Hematopoietic multipotent progenitor cell treated with erythropoietin and hydrocortisone succinate and interleukin-3 and kit ligand, for 8 days (in vitro differentiated cells): ENCODE results near the gene DVL3.

Experiments
- DNase-seq: peaks from one replicate; pipeline ENCODE4 v3.0.0-alpha.2; 2015

The DVL3 gene

DNA sequence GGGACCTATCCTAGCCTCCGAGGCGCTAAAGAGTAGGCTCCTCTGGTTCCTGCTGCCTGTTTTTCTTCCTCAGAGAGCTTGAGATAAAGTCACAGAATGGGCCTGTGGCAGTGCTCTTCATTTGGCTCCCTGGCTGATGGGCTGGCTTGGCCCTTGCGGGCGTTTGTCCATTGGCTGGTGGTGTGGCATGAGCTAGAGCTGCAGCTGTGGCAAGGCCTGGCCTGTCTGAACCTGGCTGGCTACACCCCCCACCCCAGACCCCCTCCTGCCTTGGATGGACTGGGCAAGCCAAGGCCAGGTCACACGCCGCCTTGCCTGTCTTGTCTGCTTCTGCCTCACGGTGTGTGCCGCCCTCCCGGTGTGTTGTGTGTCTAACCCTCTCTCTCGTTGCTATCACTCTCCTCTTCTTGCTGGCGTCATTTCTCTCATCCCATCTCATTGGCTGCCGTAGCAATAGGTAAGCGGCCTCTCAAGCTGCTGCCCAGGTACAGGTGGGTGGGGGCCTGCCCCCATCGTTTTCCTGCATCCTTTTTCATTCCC, 22.7 kb downstream of the DVL3 start:
- no peak for DNase-seq

DNA sequence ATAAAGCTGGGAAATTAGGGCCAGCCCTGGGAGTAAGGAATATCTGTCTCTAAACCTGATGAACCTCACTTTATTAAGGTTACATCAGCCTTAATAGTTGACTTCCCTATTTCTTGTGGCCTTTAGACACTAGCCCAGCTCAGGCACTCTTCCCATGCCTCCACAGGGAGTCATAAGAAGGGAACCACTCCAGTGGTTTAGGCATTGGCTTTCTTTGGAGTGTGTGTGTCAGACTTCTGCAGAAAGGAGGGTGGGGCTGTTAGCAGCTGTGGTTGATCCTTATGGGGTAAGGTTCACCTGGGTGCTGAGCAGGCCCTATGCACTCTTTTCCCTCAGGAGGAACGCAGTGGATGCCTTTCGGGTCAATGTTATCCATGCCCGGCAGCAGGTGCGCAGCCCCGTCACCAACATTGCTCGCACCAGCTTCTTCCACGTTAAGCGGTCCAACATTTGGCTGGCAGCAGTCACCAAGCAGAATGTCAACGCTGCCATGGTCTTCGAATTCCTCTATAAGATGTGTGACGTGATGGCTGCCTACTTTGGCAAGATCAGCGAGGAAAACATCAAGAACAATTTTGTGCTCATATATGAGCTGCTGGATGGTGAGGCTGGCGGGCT, 23.5 kb downstream of the DVL3 start:
- no peak for DNase-seq

DNA sequence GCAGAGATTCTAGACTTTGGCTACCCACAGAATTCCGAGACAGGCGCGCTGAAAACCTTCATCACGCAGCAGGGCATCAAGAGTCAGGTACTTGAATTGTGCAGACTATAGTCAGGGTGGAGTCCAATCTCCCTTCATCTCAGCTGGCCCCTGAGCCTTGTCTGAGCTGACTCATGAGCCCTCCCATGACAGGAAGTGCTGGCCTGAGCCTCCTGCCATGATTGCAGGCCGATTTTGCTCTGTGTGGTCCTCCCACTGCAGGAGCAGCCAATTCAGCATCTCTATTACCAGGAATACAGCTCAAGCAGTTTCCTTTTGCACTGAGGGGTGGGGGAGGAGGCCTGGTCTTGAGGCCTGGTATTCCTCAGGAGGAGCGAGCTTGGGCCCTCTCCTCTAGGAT, 25.0 kb downstream of the DVL3 start:
- peak; percentile 29 for DNase-seq

DNA sequence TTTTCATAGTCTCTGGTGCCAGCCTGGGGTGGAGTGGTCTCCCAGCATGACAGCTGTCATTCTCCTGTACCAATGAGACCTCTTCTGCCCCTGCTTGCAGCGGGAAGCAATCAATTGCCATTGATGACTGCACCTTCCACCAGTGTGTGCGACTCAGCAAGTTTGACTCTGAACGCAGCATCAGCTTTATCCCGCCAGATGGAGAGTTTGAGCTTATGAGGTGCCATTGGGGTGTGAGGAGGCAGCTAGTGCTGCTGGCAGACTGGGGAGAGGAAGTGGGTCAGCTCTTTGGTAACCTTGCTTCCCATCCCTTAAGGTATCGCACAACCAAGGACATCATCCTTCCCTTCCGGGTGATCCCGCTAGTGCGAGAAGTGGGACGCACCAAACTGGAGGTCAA, 26.4 kb downstream of the DVL3 start:
- no peak for DNase-seq

DNA sequence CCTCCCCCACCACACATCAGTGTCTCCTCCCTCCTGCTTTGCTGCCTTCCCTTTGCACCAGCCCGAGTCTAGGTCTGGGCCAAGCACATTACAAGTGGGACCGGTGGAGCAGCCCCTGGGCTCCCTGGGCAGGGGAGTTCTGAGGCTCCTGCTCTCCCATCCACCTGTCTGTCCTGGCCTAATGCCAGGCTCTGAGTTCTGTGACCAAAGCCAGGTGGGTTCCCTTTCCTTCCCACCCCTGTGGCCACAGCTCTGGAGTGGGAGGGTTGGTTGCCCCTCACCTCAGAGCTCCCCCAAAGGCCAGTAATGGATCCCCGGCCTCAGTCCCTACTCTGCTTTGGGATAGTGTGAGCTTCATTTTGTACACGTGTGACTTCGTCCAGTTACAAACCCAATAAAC, 28.5 kb downstream of the DVL3 start:
- DNase-seq, result no peak

DNA sequence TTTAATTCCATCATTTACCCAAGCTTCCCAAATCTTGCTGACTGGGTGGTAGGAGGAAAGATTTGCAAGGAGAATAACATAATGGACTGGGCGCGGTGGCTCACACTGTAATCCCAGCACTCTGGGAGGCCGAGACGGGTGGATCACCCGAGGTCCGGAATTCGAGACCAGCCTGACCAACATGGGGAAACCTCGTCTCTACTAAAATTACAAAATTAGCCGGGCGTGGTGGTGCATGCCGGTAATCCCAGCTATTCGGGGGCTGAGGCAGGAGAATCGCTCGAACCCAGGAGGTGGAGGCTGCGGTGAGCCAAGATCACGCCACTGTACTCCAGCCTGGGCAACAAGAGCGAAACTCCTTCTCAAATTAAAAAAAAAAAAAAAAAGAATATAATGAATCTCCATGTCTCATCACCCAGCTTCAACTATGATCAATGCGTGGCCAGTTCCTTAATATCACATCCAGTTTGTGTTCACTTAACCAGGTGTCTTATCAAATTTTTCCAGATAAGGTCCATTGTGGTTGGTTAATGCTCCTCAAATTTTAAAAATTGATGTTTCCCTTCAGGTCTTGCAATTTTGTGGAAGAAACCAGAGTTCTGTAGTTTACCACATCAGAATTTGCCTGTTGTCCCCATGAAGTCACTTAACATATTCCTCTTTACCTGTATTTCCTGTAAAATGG, 29.5 kb downstream of the DVL3 start:
- peak; percentile 73 for DNase-seq

DNA sequence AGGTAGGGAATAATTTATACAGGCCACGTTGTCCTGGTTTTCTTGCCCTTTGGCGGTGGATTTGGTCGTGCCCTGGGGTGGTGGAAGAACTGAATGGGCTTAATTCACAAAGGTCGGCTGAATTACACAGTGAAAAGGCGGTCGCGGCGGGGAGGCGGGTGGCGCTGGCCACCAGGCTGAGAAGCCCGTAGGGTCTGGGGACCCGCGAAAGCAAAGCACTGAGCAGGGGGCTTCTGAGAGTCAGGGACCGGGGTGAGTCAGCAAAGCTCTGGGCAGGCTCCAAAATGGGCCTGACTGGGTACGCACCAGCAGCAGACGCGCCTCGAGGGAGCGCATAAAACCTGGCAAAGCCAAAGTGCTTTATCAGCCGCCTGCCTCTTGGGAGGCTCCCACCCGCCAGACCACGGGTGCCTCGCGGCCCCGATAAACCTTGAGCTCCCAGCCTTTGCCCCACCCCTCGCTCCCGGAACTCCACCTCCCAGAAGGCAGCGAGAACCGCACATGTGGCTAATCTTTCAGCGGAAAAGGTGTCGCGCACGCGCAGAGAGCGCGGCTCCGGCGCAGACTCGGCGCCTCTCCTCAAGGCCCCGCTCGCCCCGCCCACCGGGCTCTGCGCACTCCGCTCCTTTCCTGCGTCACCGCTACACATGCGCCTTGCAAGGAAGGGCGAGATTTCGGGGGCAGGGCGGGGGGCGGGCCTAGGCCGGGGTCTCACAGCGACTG, 30.4 kb downstream of the DVL3 start:
- peak; percentile 99 for DNase-seq

DNA sequence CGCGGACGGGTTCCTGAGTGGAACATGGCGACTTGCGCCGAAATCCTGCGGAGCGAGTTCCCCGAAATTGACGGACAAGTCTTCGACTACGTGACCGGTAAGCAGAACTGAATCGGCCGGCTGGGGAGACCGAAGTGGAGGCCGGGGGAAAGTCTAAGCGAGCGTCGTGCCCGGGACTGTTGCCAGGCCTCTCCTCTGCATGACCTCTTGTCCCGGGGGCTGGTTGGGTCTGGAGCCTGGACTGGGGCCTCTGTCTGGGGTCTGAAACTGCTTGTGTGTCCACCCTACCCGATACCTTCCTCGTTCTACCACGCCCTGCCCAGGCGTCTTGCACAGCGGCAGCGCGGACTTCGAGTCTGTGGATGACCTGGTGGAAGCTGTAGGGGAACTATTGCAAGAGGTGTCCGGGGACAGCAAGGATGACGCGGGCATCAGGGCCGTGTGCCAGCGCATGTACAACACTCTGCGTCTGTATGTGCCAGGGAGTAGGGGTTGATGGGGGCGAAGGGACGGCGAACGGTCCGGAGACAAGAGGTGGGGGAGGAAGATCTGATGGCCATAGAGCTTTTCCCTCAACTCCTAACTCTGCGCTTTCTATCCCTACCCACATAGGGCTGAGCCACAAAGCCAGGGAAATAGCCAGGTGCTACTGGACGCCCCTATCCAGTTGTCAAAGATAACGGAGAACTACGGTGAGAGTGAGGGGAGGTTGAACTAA, 31.2 kb downstream of the DVL3 start, which contains the start of gene ABCF3:
Gene ABCF3 (plus strand): TSS at position 16 of the 718 bp plus-strand sequence. CDS start 9 bp downstream, at position 25.
- DNase-seq, result no peak

DNA sequence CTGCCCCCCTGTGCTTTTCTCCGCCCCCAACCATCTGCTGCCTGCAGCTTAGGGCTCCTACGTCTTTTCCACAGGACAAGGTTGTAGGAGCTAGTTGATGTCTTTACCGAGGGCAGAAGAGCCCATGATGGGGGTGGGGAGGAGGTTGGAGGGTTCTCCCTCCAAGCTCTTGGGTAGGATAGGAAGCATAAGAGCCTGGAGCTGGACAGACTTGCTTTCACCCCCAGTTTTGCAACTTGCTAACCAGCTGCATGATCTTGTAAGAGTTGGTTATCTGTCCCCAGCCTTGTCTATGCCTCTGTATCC, 31.7 kb downstream of the DVL3 start:
- peak; percentile 16 for DNase-seq

DNA sequence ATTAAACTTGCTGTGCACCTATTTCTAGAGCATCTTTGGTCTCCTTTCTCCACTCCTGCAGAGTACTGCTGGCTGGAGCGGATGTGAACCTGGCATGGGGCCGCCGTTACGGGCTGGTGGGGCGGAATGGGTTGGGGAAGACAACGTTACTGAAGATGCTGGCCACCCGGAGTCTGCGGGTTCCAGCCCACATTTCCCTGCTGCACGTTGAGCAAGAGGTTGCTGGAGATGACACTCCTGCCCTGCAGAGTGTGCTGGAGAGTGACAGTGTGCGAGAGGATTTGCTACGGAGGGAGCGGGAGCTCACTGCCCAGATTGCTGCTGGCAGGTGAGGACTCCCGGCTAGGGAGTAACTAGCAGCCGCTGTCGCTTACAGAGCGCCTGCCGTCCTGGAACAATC, 32.9 kb downstream of the DVL3 start:
- DNase-seq, result no peak

DNA sequence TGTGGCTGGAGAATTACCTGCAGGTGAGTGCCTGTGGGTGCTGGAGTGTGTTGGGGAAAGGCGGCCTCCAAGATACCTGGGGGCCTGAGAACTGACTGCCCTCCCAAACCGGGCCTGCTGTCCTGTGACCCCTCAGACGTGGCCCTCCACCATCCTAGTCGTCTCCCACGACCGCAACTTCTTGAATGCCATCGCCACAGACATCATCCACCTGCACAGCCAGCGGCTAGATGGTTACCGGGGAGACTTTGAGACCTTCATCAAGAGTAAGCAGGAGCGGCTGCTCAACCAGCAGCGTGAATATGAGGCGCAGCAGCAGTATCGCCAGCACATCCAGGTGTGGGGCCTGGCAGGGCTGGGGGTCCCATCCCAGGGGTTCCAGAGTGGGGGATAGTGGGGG, 34.2 kb downstream of the DVL3 start:
- no peak for DNase-seq

DNA sequence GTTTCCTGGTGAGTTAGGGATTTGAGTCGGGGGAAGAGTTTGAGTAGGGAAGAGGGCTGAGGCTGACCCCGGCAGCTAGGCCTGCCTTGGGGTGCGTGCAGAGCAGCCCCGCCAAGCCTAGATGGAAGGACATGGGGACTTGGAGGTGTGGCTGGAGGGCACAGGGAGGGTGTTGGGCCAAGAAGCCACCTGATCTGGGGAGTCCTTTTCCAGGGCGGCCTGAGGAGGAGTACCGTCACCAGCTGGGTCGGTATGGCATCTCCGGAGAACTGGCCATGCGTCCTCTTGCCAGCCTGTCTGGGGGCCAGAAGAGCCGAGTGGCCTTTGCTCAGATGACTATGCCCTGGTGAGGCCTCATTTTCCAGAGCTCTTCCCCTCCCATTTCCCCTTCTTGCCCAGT, 37.7 kb downstream of the DVL3 start:
- DNase-seq, result no peak

DNA sequence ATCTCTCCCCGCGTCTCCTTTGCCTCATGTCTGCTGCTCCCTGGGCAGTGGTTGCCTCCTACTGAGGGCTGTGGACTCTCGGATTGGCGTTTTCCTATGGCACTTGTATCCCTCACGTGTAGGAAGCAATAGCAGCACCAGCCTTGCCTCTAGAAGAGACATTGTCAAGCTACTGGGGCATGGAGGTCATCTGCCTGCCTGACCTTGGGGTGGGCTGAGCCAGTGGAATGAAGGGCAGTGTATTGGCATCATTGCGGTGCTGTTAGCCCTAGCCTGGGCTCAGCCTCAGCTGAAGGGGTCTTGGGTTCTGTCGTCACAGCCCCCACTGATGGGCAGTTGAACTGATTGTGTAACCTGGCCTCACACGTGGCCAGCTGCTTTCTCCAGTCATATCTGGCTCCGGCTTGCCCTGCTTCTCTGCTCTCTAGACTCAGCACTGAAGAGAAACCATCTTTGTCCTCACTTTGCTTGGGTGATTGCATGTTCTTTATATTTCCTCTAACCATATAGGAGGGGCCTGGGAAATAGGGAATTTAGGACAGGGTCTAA, 38.9 kb downstream of the DVL3 start:
- no peak for DNase-seq

DNA sequence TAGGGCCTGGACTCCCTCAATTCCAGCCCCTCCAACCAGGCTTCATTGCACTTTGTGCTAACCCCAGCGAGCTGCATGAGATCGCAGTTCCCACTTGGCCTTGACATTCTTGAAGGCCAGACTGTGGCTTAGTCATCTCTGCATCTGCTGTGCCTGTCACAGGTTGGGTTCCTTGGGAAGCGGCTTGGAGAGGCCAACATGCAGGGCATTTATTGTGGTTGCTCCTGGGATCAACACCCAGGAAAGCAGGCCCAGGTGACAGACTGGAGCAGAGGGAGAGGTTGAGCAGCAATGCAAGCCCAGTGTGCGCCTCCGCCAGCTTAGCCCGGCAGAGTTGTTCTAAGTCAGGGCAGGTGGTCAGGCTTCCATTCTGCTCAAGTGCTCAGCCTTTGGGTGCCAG, 41.4 kb downstream of the DVL3 start:
- no peak for DNase-seq

DNA sequence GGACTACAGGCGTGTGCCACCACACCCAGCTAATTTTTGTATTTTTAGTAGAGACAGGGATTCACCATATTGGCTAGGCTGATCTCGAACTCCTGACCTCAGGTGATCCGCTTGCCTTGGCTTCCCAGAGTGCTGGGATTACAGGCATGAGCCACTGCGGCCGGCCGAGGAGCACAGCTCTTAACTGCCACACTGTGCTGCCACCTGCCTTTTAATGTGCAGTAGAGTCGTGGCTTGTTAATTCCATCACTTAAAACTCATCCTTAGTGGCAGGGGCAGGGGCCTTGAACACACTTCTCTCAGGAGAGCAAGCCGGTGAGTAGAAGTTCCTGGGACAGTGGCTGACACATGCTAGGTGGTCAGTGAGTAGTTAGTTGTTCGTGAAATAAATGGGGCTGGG, 43.3 kb downstream of the DVL3 start:
- DNase-seq, result no peak

DNA sequence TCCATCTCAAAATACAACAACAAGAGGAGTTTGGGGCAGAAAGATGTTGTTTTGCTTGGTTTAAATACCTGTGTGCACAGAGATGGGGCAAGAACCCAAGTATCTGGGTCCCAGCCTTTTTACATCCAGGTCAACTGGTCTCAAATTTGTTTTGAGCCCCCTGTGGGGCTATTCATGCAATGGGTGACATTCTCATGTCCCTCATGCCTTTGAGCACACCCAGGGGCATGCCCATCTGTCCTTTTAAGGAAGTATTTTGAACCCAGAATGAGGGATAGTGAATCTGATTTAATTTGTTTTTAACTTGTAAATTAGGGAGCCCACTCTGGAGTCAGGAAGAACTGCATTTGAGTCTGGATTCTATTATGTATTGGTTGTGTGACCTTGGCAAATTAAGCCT, 45.6 kb downstream of the DVL3 start:
- DNase-seq, result no peak

DNA sequence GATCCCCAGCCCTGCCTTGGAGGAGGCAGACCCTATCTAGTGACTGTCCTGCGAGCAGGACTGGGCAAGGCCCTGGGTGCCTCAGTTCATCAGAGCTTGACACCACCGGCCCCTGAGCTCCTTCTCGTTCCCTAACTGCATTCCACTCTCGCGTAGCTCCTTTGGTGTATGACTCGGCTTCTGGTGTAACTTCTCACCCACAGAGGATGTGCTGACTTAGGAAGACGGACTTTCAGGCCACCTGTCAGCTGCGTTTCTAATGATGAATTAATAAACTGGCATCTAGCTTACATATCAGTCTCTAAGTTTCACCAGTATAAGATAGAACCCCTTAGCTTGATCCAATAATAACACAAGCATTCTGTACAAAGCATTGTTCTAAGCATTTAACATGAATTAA, 48.3 kb downstream of the DVL3 start:
- no peak for DNase-seq

DNA sequence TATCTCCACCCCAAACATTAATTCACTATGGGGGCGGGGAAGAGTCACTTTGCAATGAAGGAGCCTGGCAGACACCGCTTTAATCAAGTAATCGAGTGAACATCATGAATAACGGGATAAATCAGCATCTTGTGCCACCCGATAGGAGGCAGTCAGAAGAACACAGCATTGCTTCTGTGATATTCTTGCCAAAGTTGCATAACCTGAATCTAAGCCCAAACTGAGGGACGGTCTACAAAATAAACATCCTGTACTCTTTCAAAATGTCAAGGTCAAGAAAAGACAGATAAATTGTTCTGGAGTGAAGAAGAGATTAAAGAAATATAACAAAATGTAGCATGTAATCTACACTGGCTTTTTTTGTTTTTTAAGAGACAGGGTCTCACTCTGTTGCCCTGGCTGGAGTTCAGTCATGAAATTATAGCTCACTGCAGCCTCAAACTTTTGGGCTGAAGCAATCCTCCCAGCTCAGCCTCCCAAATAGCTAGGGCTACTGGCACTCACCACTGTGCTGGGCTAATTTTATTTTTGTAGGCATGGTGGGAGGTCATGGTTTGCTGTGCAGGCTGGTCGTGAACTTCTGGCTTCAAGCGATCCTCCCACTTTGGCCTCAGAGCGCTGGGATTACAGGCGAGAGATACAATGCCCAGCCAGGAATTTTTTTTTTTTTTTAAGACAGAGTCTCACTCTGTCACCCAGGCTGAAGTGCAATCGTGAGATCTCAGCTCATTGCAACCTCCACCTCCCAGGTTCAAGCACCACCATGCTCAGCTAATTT, 54.2 kb downstream of the DVL3 start:
- DNase-seq, result no peak

DNA sequence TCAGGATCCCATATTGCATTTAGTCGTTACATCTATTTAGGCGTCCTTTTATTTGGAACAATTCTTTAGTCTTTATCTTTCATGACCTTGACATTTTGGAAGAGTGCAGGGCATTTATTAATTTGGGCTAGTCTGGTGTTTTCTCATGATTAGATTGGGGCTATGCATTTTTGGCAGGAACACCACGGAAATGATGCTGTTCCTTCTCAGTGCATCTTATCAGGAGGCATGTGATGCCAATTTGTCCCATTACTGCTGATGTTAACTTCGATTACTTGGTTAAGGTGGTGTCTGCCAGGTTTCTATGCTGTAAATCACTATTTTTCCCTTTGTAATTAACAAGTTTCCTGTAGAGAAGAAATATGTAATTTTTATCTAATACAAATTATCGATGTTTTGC, 56.1 kb downstream of the DVL3 start:
- peak; percentile 70 for DNase-seq

DNA sequence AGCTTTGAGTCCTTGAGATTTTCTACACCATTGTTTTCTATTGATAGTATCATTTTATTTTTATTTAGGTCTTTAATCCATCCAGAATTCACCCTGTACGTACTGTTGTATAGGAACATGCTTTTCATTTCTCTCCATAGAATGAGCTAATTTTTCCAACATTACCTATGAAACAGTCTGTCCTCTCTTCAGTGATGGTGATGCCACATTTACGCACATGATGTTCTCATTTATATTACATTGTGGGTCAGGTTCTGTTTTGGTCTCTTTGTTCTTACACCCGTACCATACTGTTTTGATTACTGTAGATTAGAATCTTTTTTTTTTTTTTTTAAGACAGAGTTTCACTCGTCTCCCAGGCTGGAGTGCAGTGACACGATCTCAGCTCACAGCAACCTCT, 56.5 kb downstream of the DVL3 start:
- DNase-seq, result no peak

DNA sequence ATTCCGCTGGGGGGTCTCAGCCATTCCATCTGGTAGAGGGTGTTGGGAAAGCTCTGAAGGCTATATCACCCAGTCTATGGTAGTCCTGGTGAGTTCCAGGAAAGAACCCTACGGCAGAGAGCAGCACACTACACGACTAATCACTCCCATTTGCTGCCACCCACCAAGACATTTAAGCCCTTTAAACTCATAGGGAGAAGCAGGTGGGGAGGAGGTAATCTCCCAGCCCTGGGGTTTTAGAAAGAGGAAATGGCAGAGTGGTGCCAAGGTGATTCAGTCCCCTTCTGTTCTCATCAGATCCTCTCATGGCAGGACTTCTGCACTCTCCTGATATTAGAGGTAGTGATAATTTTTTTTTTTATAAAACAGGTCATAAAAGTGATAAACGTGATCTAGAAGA, 63.6 kb downstream of the DVL3 start:
- no peak for DNase-seq

DNA sequence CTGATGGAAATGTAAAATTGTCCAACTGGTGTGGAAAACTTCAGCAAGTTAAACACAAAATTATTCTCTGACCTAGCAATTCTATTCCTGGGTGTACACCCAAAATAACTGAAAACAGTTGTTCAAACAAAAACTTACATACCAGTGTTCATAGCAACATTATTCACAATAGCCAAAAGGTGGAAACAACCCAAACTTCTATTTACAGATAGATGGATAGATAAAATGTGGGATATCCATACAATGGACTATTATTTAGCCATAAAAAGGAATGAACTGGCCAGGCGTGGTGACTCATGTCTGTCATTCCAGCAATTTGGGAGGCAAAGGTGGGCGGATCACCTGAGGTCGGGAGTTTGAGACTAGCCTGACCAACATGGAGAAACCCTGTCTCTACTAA, 67.3 kb downstream of the DVL3 start:
- DNase-seq, result no peak
